Activated naive CD8-positive, alpha-beta T cell treated with anti-CD3 and anti-CD28 coated beads, Interleukin-2, amount 50 U/mL, for 16 hours (primary cell): ENCODE results near the gene ARSI.

ENCODE experiments used
- DNase-seq: peaks from one replicate; pipeline ENCODE4 v3.0.0-alpha.2; 2020; ENCODE audit warnings: low read depth, low spot score

ARSI gene

DNA sequence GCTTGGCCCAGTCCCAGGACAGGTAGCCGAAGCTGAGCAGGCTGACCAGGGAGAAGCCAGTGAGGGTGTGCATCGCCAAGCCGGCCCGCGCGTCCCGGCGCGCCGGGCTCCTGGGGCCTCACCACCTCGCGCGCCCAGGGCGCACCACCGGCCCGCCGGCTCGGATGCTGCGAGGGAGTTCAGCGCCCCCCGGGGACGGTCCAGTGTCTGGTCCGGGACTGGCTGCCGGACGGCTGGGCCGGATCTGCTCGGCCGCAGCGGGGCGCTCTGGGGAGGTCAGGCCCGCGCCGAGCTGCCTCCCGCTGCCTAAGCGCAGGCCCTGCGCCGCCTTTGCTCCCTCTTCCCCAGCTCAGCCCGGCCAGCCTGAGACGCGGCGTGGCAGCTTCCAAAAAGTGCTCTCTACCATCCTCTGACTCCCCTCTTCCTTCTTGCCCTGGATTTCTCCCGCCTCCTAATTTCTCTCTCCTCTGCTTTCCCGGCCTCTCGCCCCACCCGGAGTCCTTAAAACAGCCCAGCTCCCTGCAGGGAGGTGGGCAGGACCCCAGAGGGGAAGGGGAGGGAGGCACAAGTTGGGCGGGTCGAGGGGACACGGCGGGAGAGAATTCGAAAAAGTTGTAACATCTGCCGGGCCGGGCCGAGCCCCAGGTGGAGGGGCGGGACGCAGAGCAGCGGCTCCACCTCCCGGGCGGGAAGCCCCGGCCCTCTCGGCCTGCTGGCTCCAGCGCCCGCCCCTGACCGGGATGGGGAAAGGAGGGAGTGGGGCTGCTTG is at the start of gene ARSI:
ARSI (minus strand) TSS at position 605 of the 769 bp plus-strand sequence; CDS start at position 73, 532 bp downstream.
- no peak for DNase-seq

DNA sequence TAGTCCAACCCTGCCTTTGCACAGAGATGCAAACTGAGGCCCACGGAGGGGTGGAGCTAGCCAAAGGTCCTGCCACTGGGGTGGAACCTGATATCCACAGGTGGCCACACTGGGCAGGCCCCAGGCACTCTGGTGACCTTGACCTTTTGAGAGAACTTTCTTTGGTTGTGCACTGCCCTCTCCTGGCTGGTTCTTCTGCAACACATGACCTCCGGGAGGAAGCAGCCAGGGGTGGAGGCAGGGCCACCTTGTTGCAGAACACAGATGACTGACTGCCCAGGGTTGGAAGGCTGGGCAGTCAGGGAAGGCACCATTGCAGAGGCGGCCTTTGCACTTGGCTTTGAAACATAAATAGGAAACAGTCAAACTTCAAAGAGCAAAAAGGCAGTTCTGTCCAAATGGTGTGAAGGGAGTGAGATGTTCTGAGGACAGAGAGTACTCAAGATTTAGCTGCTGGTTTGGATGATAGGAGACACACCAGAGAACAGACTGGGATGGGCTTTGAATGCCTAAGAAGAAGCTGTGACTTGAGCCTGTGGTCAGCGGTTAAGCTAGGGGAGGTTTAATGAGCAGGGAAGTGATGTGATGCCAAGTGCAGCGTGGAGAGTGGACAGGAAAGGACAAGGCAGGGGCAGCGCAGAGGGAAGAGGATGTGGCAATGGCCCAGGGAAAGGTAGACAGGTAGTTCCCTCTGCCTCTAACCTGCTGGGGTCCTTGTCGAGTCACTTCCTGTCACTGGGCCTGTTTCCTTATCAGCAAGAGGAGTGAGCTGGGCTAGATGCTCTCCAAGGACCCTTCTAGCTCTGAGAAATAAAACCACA is 48.0 kb upstream of the ARSI start:
- DNase-seq, result no peak

DNA sequence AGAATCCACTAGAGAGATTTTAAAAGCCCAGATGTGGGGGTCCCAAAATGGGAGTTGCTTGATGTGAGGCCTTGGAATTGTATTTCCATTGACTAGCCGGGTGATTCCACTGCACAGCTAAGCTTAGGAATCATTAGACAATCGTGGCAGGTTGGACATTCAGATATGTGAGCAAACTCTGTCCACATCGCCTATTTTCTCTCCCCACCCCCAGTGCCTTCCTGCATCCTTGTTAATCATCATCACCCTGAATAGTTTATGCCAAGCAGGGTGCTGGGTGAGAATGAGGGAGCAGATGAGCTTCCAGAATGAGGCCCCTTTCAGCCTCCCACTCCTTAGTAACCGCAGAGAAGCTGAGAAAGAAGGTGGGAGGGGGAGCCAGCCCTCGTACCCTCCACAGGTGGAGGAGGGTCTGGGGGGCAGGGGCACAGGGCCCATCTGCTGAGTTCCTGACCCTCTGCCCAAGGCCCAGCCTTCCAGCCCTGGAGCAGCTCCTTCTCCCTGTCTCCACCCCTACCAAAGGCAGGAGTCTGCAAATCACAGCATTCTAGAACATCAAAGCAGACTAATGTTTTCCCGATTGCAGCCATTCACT is 47.1 kb upstream of the ARSI start:
- DNase-seq, result no peak

DNA sequence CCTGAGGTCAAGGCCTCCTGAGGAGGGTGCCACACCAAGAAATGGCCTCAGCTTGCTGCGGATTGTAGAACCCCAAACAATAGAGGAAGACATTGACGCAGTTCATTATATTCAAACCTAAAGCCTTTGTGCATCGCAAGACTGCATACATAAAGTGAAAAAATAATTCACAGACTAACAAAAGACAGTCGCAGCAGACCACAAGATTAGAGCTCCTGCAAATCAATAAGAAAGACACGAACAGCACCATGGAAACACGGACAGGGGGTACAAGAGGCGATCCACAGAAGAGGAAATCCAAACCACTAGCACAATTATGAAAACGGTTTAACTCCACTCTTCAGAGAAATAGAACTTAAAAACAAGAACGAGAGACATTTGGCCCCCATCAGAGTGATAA is 44.7 kb upstream of the ARSI start:
- DNase-seq, result no peak

DNA sequence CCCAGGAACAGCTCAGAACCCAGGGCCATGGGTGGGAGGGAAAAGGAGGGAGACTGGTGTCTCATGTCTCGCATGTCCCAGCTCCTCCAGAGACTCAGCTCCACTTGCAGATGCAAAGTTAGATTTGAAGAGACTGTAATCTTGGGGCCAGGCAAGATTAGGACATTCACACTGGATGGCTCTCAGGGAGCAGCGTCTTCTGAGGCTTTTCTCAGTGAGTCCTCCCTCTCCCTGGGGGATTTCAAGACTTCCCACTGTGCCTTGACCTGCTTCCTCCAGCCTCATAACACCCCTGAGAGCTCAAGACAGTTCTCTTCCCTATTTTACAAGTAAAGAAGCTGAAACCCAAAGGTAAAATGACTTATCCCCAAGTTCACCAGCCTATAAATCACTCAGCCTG is 44.3 kb upstream of the ARSI start:
- DNase-seq, result no peak

DNA sequence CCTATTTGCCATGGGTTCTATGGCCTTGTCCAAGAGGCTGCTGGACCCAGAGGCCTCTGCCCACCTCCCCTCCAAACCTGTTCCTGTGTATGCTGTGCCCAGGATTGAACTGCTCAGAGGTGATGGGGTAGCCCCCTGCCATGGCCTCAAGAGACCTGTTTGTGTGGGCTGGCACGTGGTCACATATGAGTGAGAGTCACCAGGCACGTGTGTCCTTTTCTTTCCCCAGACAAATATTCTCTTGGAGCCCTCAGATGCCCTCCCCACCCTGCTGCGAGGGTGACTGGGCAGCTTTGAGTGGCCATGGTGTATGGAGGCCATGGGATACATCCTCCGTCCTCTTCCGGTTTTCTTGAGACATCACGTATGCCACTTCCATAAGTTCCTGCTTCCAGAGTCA is 43.9 kb upstream of the ARSI start:
- DNase-seq, result no peak

DNA sequence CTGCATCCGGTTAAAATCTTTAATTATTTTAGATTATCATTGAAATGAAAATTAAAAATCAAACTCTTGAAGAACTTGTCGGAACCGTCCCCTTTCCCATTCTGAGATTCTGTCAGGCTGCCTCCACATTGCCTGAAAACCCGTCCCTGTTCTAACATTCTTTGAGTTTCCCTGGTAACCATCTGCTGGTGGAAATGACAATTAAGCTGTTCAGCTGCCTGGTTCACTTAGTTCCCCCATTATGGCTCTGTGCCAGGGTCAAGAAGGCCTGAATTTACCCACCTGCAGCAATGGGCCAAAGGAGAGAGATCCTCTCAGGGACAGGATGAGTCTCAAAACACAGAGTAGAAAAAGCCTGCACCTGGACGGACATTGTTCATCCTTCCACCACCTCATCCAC is 43.0 kb upstream of the ARSI start:
- no peak for DNase-seq

DNA sequence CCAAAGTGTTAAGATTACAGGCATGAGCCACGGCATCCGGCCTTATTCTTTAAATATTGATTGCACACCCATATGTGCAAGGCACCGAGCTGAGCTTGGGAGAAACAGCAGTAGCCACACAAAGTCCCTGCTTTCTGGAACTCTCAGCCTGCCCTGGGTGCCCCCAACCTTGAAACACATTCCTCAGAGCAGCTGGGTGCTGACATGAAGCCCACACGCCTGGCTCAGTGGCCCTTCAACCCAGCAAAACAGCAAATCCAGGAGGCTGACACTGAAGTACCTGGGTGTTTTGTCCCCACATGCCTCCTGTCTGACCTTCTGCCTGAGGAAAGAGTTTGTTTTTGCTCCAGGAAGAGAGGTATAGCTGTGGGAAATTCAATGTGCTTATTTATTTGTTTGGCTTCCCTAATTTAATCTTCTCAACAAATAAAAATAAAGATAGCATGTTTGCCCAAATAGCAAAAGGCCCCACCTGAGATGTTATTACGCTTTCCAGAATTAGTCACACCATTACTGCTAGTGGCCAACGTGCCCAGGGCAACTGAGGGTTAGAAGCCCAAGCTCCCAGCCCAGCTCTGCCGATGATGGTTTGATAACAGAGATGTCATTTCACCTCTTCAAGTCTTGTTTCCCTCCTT is 41.4 kb upstream of the ARSI start:
- DNase-seq, result no peak

DNA sequence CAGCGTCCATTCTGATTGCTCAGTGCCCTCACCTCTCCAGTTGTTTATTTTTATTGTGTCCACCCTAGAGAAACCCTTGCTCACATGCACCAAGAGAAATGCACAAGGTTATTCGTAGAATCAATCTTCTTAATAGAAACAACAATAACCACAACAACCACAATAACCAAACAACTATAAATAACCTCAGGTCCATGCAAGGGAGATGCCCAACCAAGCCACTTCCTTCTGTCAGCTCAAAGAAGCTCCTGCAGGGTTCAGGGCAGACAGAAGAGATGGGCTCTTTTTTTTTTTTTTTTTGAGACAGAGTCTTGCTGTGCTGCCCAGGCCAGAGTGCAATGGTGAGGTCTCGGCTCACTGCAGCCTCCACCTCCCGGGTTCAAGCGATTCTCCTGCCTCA is 39.9 kb upstream of the ARSI start:
- no peak for DNase-seq

DNA sequence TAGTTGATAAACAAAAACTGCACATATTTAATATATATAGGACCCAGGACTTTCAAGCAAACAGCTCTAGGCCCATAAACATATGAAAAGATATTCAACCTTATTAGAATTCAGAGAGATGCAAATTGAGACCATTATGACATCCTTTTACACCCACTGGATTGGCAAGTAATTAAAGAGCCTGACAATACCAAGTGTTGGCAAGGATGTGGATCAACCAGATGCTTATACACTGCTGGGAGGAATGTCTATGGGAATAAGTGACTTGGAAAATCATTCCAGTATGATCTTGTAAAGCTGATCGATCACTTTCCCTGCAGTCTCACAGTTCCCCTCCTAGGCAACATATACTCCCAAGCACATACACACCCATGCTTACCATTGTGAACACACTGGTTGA is 39.3 kb upstream of the ARSI start:
- no peak for DNase-seq

DNA sequence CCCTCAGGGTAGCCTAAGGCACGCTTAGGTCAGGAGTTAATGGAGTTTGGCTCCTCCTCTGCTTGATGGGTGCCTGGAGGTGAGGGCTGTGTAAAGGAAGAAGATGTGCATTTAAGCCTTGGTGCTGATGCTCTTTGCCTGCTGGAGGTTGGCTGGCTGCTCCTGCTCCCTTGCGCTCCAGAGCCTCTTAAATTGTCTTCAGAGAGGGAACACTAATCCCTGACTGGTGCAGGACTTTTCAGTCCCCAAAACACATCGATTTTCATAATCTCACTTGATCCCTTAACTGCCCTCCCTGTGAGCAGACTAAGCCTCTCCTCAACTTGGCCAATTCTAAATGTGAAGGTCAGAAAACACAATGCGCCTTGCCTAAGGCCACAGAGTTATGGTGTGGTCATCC is 38.6 kb upstream of the ARSI start:
- DNase-seq, result no peak

DNA sequence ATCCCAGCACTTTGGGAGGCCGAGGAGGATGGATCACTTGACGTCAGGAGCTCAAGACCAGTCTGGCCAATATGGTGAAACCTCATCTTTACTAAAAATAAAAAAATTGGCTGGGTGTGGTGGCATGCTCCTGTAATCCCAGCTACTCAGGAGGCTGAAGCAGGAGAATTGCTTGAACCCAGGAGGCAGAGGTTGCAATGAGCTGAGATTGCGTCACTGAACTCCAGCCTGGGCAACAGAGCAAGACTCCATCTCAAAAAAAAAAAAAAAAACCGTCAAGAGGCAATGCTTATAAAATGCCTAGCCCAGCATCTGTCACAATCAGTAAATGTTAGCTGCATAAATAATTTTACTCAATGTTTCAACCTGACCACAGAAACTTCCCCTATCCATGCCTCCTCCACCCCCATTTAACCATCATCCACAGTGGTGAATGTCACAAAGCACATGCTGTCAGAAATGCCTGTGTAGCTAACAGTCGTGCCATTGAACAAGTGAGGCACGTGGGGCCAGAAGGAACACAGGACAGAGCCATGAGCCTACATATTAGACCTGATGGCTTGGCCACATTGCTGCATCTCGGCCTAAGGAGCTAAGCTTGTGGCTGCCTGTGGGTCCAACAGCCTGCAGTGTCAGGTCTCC is 38.0 kb upstream of the ARSI start:
- no peak for DNase-seq

DNA sequence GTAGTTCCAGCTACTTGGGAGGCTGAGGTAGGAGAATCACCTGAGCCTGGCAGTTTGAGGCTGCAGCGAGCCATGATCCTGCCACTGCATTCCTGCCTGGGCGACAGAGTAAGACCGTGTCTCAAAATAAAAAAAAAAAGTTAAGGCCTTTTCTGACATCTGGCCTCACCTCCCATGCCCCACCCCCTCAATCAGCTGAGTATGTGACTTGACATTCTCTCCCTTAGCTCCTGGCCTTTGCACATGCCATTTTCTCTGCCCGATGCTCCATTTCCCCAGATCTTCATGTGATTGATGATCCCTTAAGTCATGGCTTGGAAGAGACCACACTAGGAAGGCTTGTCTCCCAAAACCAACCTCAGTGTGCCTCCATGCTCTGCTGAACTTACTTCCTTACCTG is 37.1 kb upstream of the ARSI start:
- DNase-seq, result no peak

DNA sequence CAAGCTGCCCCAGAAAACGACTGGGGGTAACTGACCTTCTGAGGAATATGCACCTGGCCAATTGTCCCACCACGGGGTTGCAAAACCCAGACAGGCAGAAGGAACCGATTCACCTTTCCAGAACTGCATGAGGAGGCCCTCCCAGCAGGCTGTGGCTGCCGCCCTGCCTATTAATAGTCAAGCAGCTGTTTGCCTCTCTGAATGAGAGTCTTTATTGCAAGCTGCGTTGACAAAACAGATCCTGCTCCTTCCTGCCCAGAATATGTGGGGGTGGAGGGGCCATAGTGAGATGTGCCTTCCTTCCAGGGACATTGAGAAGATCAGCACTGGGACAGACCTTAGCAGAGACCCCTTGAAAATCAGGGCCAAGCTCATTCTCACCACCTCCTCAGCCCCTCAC is 36.5 kb upstream of the ARSI start:
- no peak for DNase-seq

DNA sequence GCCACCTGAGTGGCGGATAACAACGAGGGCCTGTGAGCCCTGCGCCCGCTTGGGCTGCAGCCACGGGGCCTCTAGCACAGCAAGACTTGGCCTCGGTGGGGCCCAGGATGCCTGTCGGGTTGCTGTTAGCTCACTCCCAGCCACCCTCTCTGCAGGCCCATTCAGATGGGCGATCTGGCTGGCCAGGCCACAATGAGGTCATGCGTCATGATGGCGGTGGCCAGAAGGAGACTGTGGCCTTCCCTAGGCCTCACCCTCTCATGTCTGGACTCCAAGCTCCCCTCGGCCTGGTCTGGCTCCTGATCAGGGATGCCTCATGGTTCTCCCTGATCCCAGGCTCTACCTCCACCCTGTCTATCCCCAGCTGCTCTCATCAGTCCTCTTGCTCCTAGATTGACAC is 35.8 kb upstream of the ARSI start:
- no peak for DNase-seq

DNA sequence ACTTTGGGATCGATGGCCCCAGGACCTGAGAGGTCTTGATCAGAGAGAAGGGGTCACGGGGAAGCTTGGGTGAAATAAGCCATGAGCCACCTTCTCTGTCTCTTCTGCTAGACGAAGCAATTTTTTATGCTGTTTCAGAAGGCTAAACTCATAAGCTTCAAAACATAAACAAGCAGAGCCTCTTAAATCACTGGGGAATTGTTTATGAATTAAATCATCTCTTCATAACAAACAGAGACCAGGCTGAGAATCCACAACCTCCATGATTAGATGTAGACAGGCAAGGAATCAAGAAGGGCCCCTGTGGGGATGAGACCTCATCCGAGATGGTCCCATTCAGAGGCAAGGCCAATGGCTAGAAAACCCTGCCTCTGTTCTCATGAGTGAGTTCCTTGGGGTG is 33.1 kb upstream of the ARSI start:
- DNase-seq, result no peak

DNA sequence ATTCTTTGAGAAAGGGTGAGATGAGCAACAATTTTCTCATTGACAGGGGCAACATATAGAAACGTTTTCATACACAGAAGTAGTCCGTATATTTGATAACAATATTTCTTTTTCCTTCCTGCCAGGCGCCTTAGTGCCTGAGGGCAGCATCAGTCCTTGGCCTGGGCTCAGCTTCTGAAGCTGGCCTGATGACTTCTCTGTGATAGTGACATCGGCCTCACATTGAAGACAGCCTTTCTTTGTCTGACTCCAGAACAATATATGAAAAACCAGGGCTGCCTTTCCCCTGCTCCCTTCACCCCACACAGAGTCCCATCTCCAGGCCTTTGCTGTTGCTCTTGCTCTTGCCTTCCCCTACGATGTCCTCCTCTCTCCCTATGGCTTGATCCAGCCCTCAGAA is 30.7 kb upstream of the ARSI start:
- DNase-seq, result no peak

DNA sequence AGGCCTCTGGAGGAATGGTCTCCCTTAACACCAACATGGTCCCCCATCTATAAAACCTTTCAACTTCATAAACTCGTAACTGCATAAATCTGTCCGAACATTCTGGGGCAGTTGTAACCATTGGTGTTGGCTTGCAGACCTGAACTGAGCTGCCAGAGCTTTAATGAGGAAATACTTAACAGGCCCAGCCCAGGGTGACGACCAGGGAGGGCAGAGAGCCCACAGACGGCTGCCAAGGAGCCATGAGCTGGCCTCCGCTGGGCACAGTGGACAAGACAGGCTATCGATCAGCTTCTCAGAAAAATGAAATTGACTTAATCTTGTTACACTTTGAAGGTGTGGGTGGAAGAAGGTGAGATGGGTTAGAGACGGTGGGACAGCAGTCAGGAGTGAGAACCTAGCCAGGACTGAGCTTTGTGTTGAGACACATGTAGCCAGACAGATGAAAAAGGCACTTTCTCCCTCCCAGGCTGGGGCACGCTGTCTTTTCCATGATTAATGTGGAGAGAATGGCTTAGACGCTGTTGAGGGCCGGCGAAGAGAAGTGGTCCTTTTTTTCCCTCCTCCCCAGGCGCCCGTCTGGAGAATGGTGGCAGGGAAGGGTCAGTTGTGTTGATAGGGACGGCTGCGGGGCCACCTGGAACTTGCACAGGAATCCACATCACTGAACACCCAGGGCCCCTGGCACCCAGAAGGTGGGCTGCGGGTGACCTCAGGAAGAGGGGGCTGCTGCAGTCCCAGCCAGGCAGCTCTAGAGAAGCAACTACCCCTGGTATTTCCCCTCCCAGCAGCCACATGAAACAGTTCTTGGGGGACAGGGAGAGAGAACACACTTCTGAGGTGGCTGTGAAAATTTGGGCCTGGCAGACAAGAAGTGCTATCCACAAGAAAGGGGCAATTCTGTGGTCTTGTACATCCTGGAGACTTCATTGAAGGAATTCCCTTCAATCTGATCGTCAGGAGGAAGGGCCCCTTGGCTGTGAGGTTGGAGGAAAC is 27.5 kb upstream of the ARSI start:
- DNase-seq, result no peak

DNA sequence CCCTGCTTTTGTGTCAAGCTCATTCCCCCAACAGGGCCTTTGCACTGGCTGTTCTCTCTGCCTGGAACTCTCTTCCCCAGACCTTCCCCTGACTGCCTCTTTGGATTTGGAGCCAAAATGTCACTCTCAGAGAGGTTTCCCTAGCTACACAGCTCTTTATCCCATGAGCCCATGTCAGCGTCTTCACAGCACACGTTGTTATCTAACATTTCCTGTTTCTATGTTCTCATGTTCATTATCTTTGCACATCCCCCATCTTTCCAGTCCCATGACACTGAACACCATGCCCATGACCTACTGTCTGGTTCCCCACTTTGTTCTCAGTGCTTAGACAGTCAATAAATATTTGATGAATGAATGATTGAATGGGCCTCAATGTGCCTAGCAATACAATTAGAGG is 26.3 kb upstream of the ARSI start:
- DNase-seq, result no peak

DNA sequence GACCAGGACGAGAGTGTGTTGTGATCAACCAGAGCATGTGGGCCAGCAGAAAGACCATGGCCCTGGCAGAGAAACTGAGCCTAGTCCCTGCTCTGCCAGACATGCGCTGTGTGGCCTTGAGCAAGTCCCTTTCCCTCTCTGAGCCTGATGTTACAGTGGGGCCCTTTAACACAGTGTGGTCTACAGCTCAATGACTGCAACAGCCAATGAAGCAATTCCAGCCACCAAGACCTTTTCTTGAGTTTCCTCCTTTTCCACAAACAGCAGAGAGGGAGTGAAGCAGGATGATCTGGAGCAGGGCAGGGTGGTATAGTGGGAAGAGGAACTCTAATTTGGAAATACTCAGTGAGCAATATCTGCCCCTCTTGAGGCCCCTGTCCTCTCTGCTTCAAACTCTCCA is 25.8 kb upstream of the ARSI start:
- DNase-seq, result no peak

DNA sequence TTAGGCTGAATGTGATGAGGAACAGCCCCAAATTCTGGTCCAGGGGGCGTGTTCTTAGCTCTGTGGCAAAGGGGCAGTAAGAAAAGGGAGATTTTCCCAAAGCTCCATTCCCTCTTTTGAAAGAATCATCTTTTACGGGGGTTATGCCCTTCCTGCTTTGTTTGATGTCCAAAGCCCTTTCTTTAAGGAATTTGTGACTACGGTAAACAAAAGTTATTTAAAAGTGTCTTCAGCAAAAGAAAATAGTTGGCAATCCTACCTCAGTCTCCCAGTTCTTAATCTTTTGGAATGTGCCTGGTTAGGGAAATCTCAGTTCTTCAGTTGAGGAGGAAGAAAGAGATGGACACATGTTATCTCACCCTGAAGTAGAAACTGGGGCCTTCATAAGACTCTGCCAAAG is 24.4 kb upstream of the ARSI start:
- DNase-seq, result no peak
